Fibroblast of skin of abdomen (primary cell): ENCODE measurements around the gene HPN. TPM values are rescaled to one million over a fixed set of nuclear protein-coding genes. Genes with fewer than 3 reads are reported as not detected.
"Not testable (repeated sequence)": the region's sequence is repeated elsewhere in the genome, so short reads cannot be mapped to it uniquely, and the experiment has no call there.

Experiments
- DNase-seq: peaks from one replicate; pipeline ENCODE4 v3.0.0-alpha.2; 2013
- polyA plus RNA-seq, 2 experiments: library from polyadenylated mRNA; unstranded; fragments of 120-200 nt; gene quantifications; one replicate each; pipeline ENCODE4 v1.2.1, GENCODE V29; 2013; ENCODE audit not compliant: insufficient read length in 2 of 2

Gene HPN
- not detected for polyA plus RNA-seq (2013, experiment 1 of 2; ENCODE audit: insufficient read length)
- not detected for polyA plus RNA-seq (2013, experiment 2 of 2; ENCODE audit: insufficient read length)

DNA sequence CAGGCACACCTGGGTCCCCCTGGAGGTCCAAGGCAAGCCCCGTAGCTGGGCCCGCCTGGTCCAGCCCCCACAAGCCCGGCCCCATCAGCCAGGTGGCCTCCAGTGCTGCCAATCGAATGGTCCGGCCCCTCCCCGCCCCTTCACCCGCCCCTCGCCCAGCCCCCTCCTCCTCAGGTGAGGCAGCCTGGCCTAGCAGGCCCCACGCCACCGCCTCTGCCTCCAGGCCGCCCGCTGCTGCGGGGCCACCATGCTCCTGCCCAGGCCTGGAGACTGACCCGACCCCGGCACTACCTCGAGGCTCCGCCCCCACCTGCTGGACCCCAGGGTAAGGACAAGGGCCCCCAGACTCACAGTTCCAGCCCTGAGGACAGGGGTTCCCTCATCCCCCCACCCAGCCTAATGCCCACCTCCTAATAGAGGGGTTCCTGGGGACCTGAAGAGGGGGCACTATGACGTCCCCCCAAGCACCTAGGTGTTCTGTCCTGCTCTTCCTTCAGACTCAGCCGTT, at the start of gene HPN:
Gene HPN (plus strand): TSS at position 174 of the 508 bp plus-strand sequence. CDS start 786 bp downstream, outside the sequence.
- DNase-seq, result no peak

- DNase-seq, result not testable (repeated sequence)
Observed at GRCh38 chr19:34992582-34992981, 48.9 kb upstream of the HPN start.

DNA sequence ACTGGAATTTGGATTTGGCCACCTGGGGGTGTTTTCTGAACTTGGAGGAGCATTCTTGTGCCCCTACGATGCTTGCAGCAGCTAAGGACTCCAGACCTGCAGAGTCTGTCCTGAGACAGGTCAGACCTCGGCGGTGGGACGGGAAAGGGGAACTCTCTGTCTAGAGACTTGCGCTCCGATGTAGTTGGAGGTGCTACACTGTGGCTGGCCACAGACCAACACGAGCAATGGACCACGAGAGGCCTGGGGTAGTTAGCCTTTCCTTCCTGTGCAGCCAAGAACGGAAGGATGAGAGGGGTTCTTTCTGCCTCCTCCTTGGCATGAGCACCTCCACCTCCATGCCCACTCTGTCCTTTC, 47.3 kb upstream of the HPN start:
- no peak for DNase-seq

GRCh38 chr19:34994643-34995541, 46.6 kb upstream of the HPN start:
- no peak for DNase-seq

- DNase-seq, result no peak
Observed at GRCh38 chr19:34995551-34995950, 46.0 kb upstream of the HPN start.

GRCh38 chr19:34997071-34997617, 44.4 kb upstream of the HPN start:
- no peak for DNase-seq

- not testable (repeated sequence) for DNase-seq
Observed at GRCh38 chr19:34998224-34998623, 43.3 kb upstream of the HPN start.

DNA sequence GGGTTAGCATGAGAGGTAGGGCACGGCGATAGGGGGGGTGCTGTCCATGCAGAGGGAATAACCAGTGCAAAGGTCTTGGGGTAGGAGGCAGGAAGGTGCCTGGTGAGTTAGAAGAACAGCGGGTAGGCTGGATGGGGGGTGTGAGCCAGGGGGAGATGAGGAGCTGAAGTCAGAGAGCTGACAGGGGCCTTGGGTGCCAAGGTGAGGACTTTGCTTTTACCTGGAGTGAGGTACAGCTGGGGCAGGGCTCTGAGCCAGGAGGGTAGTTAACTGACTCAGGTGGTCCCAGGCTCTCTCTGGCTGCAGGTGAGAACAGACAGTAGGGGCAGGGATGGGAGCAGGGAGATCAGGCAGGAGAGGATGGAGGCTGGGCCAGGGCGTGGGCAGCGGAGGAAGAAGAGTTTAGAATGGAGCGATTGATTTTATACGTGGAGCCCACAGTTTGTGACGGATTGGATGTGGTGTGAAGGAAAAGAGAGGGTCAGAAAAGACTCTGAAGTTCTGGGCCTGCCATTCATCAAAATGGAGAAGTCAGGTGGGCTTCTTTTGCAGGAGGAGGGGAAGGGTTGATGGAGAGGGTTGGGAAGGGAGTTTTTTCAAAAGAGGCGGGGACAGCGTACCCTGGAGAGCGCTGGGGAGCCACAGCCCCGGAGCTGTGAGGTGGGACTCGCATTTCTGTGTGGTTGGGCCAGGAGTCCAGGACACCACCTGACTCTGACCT, 42.6 kb upstream of the HPN start:
- peak; percentile 6 for DNase-seq

GRCh38 chr19:34999498-35000337, 41.8 kb upstream of the HPN start, which contains the start of gene GRAMD1A:
TSS of gene GRAMD1A (plus strand) at chr19:35000323. CDS start at chr19:35000479, 156 bp downstream.
- DNase-seq, result peak; percentile 90

- DNase-seq, result no peak
Observed at GRCh38 chr19:35000338-35000646, 41.2 kb upstream of the HPN start.

DNA sequence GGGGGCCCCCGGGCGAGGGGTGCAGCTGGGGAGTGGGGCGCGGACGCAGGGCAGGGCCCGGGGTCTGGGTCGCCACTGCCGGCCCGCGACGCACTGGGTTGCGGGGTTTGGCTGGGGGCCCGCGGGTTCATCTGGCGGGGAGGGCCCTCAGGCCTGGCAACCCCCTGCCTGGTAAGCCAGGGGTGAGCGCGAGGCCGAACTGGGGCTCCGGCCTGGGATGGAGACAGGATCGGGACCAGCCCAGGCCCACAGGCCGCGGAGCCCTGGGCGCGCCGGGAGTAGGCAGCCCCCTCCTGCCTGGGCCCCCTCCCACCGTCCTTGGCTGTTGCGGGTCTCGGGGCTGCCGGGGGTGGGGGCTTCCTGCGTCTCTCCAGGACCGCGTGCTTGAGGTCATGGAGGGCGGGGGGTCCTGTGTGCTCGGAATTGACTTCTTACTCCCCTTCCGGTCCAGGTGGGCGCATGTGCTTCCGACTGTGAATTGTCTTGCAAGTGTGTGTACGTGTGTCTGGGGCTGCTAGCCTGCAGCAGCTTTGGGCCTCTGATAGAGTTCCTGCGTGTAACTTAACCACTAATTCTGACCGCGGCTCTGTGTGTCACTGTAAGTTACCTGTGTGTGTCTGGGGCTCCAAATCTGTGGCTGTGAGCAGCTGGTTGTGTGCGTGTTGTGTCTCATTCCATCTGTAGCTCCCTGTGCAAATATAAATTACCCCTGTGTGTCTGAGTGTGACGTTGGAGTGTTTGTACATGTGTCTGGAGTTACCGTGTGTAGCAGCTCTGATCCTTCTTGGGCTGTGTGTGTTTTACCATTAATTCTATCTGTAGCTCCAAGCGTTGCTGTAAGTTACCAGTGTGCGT, 40.6 kb upstream of the HPN start:
- peak; percentile 38 for DNase-seq

DNA sequence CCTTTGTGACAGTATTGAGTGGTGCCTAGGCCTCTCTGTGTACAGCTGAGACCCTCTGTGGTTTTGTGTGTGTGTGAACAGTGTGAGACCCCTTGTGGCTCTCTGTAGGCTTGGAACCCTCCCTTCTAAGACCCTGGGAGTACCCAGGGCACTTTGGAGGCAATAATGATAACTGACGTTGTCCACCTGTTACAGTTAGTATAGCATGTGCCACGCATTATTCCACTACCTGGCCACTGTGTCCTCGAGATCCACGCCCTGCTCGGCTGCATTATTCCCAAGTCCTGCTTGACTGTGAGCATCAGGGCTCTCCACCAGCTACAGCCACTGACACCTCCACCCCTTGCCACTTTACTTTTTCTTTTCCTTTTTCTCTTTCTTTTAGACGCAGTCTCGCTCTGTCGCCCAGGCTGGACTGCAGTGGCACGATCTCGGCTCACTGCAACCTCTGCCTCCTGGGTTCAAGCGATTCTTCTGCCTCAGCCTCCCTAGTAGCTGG, 39.4 kb upstream of the HPN start:
- no peak for DNase-seq

- no peak for DNase-seq
Observed at GRCh38 chr19:35004517-35005255, 36.8 kb upstream of the HPN start.

GRCh38 chr19:35005256-35005977, 36.1 kb upstream of the HPN start:
- DNase-seq, result no peak

DNA sequence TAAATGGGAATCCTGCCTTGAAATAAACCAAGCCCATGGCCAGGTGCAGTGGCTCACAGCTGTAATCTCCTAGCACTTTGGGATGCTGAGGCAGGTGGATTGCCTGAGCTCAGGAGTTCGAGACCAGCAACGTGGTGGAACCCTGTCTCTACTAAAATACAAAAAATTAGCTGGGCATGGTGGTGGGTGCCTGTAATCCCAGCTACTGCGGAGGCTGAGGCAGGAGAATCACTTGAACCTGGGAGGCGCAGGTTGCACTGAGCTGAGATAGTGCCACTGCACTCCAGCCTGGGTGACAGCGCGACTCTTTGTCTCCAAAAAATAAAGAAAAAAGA, 35.5 kb upstream of the HPN start:
- DNase-seq, result not testable (repeated sequence)

DNA sequence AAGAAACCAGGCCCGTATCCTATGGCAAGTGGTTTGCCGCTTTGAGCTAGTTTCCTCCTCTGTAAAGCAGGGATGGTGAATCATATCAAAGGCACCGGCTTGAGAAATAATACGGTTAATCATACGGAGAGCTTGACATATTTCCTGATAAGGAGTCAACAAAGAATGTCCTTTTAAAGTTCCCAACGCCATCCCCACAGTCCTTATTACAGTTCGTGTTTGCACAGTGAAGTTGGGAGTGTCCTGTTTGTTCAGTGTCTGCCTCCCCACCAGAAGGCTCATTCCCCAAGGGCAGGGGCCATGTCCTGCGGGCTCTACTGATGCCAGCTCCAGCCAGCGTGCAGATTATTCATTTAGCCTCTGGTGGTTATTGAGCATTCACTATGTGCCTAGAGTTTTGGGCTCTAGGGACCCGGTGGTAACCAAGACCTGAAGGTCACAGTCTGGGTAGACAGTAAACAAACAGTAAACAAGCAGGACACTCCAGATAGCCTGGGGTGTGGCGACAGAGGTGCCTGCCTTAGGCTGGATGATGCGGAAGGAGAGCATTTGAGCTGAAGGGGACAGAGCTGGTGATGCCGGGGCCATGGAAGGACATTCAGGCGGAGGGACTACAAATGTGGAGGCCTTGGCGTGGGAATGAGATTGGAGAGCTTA, 35.1 kb upstream of the HPN start:
- DNase-seq, result peak; percentile 20

DNA sequence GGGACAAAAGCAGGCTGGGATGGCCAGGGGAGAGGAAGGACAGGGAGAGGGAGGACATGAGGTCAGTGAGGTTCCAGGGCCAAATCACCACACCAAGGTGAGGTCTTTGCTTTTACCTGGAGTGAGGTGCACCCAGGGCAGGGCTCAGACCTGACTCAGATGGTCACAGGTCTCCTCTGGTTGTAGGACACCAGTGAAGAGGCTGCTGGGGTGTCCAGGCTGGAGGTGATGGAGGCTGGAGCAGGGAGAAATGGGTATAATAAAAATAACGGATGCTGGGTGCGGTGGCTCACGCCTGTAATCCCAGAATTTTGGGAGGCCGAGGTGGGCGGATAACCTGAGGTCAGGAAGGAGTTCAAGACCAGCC, 34.5 kb upstream of the HPN start:
- no peak for DNase-seq

DNA sequence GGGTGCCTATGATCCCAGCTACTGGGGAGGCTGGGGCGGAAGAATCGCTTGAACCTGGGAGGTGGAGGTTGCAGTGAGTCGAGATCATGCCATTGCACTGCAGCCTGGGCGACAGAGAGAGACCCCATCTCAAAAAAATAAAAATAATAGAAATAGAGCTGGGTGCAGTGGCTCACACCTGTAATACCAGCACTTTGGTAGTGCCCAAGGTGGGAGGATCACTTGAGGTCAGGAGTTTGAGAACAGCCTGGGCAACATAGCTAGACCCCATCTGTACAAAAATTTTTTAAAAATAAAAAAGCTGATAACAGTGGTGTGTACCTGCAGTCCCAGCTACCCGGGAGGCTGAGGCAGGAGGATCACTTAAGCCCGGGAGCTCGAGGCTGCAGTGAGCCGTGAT, 34.1 kb upstream of the HPN start:
- DNase-seq, result not testable (repeated sequence)

- no peak for DNase-seq
Observed at GRCh38 chr19:35008891-35009341, 32.6 kb upstream of the HPN start.
